HEK293 (cell line): ENCODE measurements around the gene MLNR.

Source experiments
- CTCF ChIA-PET: fragments of 350-600 bp; formaldehyde crosslinking; extraction: SDS; loops from one replicate; lab custom pipeline; 2021; ENCODE audit warnings: antibody characterized with exemption; lab: Yijun Ruan, JAX
- POLR2A ChIA-PET: fragments of 300-600 bp; formaldehyde crosslinking; extraction: SDS; loops from one replicate; lab custom pipeline; 2020; ENCODE audit warnings: antibody characterized with exemption, inconsistent platforms; lab: Yijun Ruan, JAX
- H3K27ac ChIP-seq: fragments of 200-500 bp; sonication (Bioruptor generic); 2 replicates; pipeline ENCODE4 v1.5.1; 2014; ENCODE audit warnings: low read depth, low read length, control low read depth, inconsistent platforms; ENCODE audit errors: extremely low read depth
- H3K36me3 ChIP-seq, 2 experiments: fragments of 200-500 bp in 1 of 2; sonication (Bioruptor generic) in 1 of 2; 1 replicate in 1 of 2; 2 replicates in 1 of 2; pipeline ENCODE4 v1.5.1; 2014 to 2017; ENCODE audit warnings: inconsistent platforms in 2 of 2, low read length in 2 of 2; ENCODE audit not compliant: control insufficient read depth in 2 of 2, insufficient read depth in 1 of 2
- H3K4me1 ChIP-seq: fragments of 200-500 bp; sonication (Bioruptor generic); 2 replicates; pipeline ENCODE4 v1.5.1; 2014; ENCODE audit warnings: mild to moderate bottlenecking, low read length, inconsistent platforms; ENCODE audit not compliant: control insufficient read depth, insufficient read depth
- H3K4me3 ChIP-seq: 2 replicates; pipeline ENCODE4 v1.5.1; 2011; ENCODE audit warnings: low read depth, mild to moderate bottlenecking, control low read depth, low read length, moderate library complexity
- H3K9me3 ChIP-seq: fragments of 200-500 bp; sonication (Bioruptor generic); 2 replicates; pipeline ENCODE4 v1.5.1; 2014; ENCODE audit warnings: low read depth, low read length, inconsistent platforms; ENCODE audit not compliant: control insufficient read depth, insufficient read depth
- BCL11B ChIP-seq: fragments of 450-650 bp; formaldehyde crosslinking; IDR thresholded peaks from 2 replicates; pipeline ENCODE4 v1.5.1; 2016; ENCODE audit warnings: low read depth, missing biosample characterization, missing genetic modification characterization
- GLI4 ChIP-seq: fragments of 450-650 bp; formaldehyde crosslinking; IDR thresholded peaks from 2 replicates; pipeline ENCODE4 v1.5.1; 2016; ENCODE audit warnings: missing biosample characterization, missing genetic modification characterization
- KLF9 ChIP-seq: fragments of 450-650 bp; formaldehyde crosslinking; IDR thresholded peaks from 2 replicates; pipeline ENCODE4 v1.5.1; 2016; ENCODE audit warnings: missing biosample characterization, missing genetic modification characterization, low read depth
- SP7 ChIP-seq: fragments of 450-650 bp; formaldehyde crosslinking; IDR thresholded peaks from 2 replicates; pipeline ENCODE4 v1.5.1; 2016; ENCODE audit warnings: missing biosample characterization, missing genetic modification characterization
- YY2 ChIP-seq: fragments of 450-650 bp; formaldehyde crosslinking; IDR thresholded peaks from 2 replicates; pipeline ENCODE4 v1.5.1; 2016; ENCODE audit warnings: missing biosample characterization, missing genetic modification characterization
- ZBTB7A ChIP-seq: fragments of 450-650 bp; formaldehyde crosslinking; IDR thresholded peaks from 2 replicates; pipeline ENCODE4 v1.5.1; 2016; ENCODE audit warnings: low read depth, missing biosample characterization, missing genetic modification characterization
- ZEB2 ChIP-seq: fragments of 450-650 bp; formaldehyde crosslinking; IDR thresholded peaks from 2 replicates; pipeline ENCODE4 v1.5.1; 2016; ENCODE audit warnings: missing biosample characterization, missing genetic modification characterization
- ZFHX2 ChIP-seq: fragments of 450-650 bp; formaldehyde crosslinking; conservative IDR thresholded peaks from 2 replicates; pipeline ENCODE4 v1.5.1; 2016; ENCODE audit warnings: missing biosample characterization, missing genetic modification characterization
- ZNF10 ChIP-seq: fragments of 450-650 bp; formaldehyde crosslinking; IDR thresholded peaks from 2 replicates; pipeline ENCODE4 v1.5.1; 2017; ENCODE audit warnings: missing biosample characterization, missing genetic modification characterization
- ZNF211 ChIP-seq: fragments of 450-650 bp; formaldehyde crosslinking; IDR thresholded peaks from 2 replicates; pipeline ENCODE4 v1.5.1; 2016; ENCODE audit warnings: low read depth, missing biosample characterization, missing genetic modification characterization
- ZNF23 ChIP-seq: fragments of 450-650 bp; formaldehyde crosslinking; IDR thresholded peaks from 2 replicates; pipeline ENCODE4 v1.5.1; 2016; ENCODE audit warnings: missing biosample characterization, missing genetic modification characterization, borderline replicate concordance
- ZNF302 ChIP-seq: fragments of 450-650 bp; formaldehyde crosslinking; IDR thresholded peaks from 2 replicates; pipeline ENCODE4 v1.5.1; 2016; ENCODE audit warnings: missing biosample characterization, missing genetic modification characterization, low read depth
- ZNF311 ChIP-seq: fragments of 450-650 bp; formaldehyde crosslinking; IDR thresholded peaks from 2 replicates; pipeline ENCODE4 v1.5.1; 2017; ENCODE audit warnings: missing biosample characterization, missing genetic modification characterization, borderline replicate concordance
- ZNF341 ChIP-seq: fragments of 450-650 bp; formaldehyde crosslinking; IDR thresholded peaks from 2 replicates; pipeline ENCODE4; 2016; ENCODE audit warnings: low read depth, missing biosample characterization, missing genetic modification characterization
- ZNF350 ChIP-seq: fragments of 450-650 bp; formaldehyde crosslinking; IDR thresholded peaks from 2 replicates; pipeline ENCODE4 v1.5.0; 2017; ENCODE audit warnings: missing biosample characterization, mild to moderate bottlenecking, missing genetic modification characterization
- ZNF366 ChIP-seq: fragments of 450-650 bp; formaldehyde crosslinking; conservative IDR thresholded peaks from 2 replicates; pipeline ENCODE4 v1.5.1; 2016; ENCODE audit warnings: missing biosample characterization, missing genetic modification characterization
- ZNF416 ChIP-seq: fragments of 450-650 bp; formaldehyde crosslinking; IDR thresholded peaks from 2 replicates; pipeline ENCODE4 v1.5.1; 2016; ENCODE audit warnings: missing biosample characterization, missing genetic modification characterization
- ZNF423 ChIP-seq: fragments of 450-650 bp; formaldehyde crosslinking; IDR thresholded peaks from 2 replicates; pipeline ENCODE4 v1.5.1; 2016; ENCODE audit warnings: missing biosample characterization, missing genetic modification characterization
- ZNF501 ChIP-seq: fragments of 450-650 bp; formaldehyde crosslinking; IDR thresholded peaks from 2 replicates; pipeline ENCODE4 v1.5.1; 2016; ENCODE audit warnings: missing biosample characterization, missing genetic modification characterization
- ZNF529 ChIP-seq: fragments of 450-650 bp; formaldehyde crosslinking; IDR thresholded peaks from 2 replicates; pipeline ENCODE4 v1.5.1; 2017; ENCODE audit warnings: missing genetic modification characterization, missing biosample characterization; ENCODE audit not compliant: insufficient replicate concordance
- ZNF571 ChIP-seq: fragments of 450-650 bp; formaldehyde crosslinking; IDR thresholded peaks from 2 replicates; pipeline ENCODE4 v1.5.0; 2017; ENCODE audit warnings: missing biosample characterization, missing genetic modification characterization
- ZNF664 ChIP-seq: fragments of 450-650 bp; formaldehyde crosslinking; IDR thresholded peaks from 2 replicates; pipeline ENCODE4 v1.5.1; 2016; ENCODE audit warnings: missing biosample characterization, missing genetic modification characterization
- TF ChIP-seq, protein P1 (sequence below): fragments of 450-650 bp; formaldehyde crosslinking; IDR thresholded peaks from 2 replicates; pipeline ENCODE4 v1.5.1; 2017; ENCODE audit warnings: missing biosample characterization, missing genetic modification characterization
- TF ChIP-seq, protein P2 (sequence below): fragments of 450-650 bp; formaldehyde crosslinking; conservative IDR thresholded peaks from 2 replicates; pipeline ENCODE4 v1.5.1; 2016; ENCODE audit warnings: low read depth, missing biosample characterization, missing genetic modification characterization
- TF ChIP-seq, protein P3 (sequence below): sonication (generic); formaldehyde crosslinking; IDR thresholded peaks from 2 replicates; pipeline ENCODE4 v1.8.1; 2022; ENCODE audit warnings: mild to moderate bottlenecking, moderate library complexity, missing genetic modification reagents

MLNR gene

DNA sequence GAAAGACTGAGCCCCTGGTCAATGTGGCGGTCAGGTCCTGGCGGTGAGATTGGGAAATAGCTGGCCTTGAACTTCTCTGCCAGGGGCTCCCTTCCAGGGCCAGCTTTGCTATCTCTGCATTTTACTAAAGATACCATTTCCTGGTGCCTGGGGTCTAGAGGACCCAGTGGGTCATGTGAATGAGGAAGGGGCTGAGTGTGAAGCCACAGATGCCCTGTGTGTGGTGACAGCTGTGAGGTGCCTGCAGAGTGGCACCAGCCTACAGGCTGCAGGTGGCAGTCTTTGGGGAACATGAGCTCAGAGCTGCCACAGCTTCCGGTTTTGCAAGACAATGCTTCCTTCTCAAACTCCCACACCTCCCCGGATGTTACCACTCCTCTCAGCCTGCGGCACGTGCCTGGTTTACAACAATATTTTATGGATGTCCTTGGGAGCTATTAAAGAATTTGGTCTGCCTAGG is 5.2 kb upstream of the MLNR start:
- CTCF ChIA-PET = interaction anchor here (0.8 kb wide), 1 partner anchor 14 kb away, joined by 3 read pairs; no protein-coding TSS in a partner anchor
- no peak overlapping the region for H3K4me3 ChIP-seq
- H3K9me3 ChIP-seq = no peaks in the 10 kb centered on the region
- peaks cover 0 to 2% of the 10 kb centered on the region in 2 experiments; a peak in 1 of 3 replicates for H3K36me3 ChIP-seq
- no peak overlapping the region for H3K27ac ChIP-seq
- no peak for TF ChIP-seq ZNF341 (tag by site-specific recombination)
- TF ChIP-seq ZFHX2 = peak; percentile 16
- POLR2A ChIA-PET = no interaction called here
- no peaks in the 10 kb centered on the region for H3K4me1 ChIP-seq

DNA sequence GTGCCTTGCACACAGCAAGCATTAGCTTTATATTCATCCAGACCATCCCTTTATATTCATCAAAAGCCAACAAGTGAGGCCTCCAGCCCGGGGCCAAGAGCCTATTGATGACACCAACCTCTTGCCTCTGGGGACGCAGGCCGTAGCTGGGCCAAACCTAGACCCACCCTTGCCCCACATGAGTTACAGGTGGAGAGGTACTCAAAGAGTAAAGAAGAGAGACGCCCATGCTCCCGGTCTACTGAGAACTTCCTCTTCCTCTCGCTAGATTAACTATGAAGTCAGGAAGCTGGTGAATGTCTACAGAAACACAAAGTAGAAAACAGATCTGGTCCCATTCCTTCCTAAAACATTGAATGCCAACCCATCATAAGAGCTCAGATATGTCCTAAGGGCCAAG is 3.8 kb upstream of the MLNR start:
- CTCF ChIA-PET = interaction anchor here (0.6 kb wide), 1 partner anchor 409 kb away, joined by 3 read pairs; no protein-coding TSS in a partner anchor
- POLR2A ChIA-PET = no interaction called here
- Histone ChIP-seq H3K4me3 (no peak overlapping the region), H3K27ac (no peak overlapping the region)
- no peak for TF ChIP-seq ZEB2
- TF ChIP-seq, protein P1, sequence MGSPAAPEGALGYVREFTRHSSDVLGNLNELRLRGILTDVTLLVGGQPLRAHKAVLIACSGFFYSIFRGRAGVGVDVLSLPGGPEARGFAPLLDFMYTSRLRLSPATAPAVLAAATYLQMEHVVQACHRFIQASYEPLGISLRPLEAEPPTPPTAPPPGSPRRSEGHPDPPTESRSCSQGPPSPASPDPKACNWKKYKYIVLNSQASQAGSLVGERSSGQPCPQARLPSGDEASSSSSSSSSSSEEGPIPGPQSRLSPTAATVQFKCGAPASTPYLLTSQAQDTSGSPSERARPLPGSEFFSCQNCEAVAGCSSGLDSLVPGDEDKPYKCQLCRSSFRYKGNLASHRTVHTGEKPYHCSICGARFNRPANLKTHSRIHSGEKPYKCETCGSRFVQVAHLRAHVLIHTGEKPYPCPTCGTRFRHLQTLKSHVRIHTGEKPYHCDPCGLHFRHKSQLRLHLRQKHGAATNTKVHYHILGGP (tag by site-specific recombination) = no peak
- no peak for TF ChIP-seq ZNF529 (tag by site-specific recombination)
- no peak for TF ChIP-seq ZNF350
- no peak for TF ChIP-seq ZNF571
- TF ChIP-seq KLF9 (tag by site-specific recombination) = no peak
- TF ChIP-seq ZNF23 = no peak
- no peak for TF ChIP-seq ZNF366 (tag by site-specific recombination)
- TF ChIP-seq ZNF664 (tag by site-specific recombination) = no peak
- no peak for TF ChIP-seq SP7
- TF ChIP-seq ZNF423 = no peak
- TF ChIP-seq, protein P2, sequence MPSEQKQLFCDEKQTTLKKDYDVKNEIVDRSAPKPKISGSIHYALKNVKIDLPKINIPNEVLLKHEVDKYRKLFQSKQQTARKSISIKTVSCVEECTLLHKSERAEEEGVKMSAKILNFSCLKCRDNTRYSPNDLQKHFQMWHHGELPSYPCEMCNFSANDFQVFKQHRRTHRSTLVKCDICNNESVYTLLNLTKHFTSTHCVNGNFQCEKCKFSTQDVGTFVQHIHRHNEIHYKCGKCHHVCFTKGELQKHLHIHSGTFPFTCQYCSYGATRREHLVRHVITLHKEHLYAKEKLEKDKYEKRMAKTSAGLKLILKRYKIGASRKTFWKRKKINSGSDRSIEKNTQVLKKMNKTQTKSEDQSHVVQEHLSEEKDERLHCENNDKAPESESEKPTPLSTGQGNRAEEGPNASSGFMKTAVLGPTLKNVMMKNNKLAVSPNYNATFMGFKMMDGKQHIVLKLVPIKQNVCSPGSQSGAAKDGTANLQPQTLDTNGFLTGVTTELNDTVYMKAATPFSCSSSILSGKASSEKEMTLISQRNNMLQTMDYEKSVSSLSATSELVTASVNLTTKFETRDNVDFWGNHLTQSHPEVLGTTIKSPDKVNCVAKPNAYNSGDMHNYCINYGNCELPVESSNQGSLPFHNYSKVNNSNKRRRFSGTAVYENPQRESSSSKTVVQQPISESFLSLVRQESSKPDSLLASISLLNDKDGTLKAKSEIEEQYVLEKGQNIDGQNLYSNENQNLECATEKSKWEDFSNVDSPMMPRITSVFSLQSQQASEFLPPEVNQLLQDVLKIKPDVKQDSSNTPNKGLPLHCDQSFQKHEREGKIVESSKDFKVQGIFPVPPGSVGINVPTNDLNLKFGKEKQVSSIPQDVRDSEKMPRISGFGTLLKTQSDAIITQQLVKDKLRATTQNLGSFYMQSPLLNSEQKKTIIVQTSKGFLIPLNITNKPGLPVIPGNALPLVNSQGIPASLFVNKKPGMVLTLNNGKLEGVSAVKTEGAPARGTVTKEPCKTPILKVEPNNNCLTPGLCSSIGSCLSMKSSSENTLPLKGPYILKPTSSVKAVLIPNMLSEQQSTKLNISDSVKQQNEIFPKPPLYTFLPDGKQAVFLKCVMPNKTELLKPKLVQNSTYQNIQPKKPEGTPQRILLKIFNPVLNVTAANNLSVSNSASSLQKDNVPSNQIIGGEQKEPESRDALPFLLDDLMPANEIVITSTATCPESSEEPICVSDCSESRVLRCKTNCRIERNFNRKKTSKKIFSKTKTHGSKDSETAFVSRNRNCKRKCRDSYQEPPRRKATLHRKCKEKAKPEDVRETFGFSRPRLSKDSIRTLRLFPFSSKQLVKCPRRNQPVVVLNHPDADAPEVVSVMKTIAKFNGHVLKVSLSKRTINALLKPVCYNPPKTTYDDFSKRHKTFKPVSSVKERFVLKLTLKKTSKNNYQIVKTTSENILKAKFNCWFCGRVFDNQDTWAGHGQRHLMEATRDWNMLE (tag by site-specific recombination) = no peak
- no peak for TF ChIP-seq ZNF501
- TF ChIP-seq ZNF311 (tag by site-specific recombination) = no peak
- TF ChIP-seq BCL11B (tag by site-specific recombination) = no peak
- TF ChIP-seq, all 188 proteins: peak for 0
- Histone ChIP-seq H3K4me1 (no peaks in the 10 kb centered on the region), H3K9me3 (no peaks in the 10 kb centered on the region), H3K36me3 (no peaks in the 10 kb centered on the region)

DNA sequence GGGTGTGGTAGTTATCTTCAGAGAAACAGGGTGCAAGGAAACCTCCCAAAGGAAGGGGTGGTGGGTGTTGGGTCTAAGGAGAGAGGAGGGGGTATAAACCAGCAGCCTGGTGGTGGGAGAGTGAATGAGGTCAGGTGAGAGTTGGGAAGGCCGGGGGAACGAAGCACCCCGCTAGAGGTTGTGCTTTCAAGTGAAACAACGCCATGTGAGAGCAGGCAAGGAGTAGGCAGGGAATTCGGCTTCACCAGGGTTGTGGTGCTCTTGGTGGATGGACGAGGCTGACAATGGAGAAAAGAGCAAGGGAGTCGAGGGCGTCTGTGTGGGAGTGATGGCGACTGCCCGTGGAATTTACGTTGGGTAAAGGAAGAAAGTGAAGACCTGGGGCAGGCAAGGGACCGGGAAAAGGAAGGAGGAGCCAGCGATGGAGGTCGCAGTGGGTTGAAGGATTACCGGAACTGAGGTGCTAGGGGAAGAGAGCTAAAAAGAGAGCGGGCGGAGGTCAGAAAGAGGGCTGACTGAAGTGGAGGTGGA is 2.1 kb upstream of the MLNR start:
- Histone ChIP-seq H3K9me3 (no peaks in the 10 kb centered on the region), H3K27ac (no peak overlapping the region), H3K4me1 (no peaks in the 10 kb centered on the region), H3K4me3 (no peak overlapping the region), H3K36me3 (no peaks in the 10 kb centered on the region)
- ChIA-PET CTCF (no interaction called here), POLR2A (interaction anchor here (0.6 kb wide), 1 partner anchor 42 kb away, joined by 3 read pairs; no protein-coding TSS in a partner anchor)
- TF ChIP-seq ZNF302 (tag by site-specific recombination) (no peak), ZBTB7A (no peak), ZNF416 (tag by site-specific recombination) (no peak), YY2 (tag by site-specific recombination) (no peak), ZNF211 (tag by site-specific recombination) (no peak), ZNF10 (tag by site-specific recombination) (no peak), GLI4 (no peak)
- TF ChIP-seq, protein P3, sequence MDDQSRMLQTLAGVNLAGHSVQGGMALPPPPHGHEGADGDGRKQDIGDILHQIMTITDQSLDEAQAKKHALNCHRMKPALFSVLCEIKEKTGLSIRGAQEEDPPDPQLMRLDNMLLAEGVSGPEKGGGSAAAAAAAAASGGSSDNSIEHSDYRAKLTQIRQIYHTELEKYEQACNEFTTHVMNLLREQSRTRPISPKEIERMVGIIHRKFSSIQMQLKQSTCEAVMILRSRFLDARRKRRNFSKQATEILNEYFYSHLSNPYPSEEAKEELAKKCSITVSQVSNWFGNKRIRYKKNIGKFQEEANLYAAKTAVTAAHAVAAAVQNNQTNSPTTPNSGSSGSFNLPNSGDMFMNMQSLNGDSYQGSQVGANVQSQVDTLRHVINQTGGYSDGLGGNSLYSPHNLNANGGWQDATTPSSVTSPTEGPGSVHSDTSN (CRISPR knock-in tag) = no peak
